ENCODE measurements around the gene ATAD5.

- no peak for TF ChIP-seq BHLHE40 (IDR thresholded peaks at IDR 0.05; ENCODE audit: borderline replicate concordance)
- no peak for TF ChIP-seq SP1 (IDR thresholded peaks at IDR 0.05)
Measured at GRCh38 chr17:30824002-30824355, 7.8 kb upstream of the ATAD5 start.
